ENCODE results near the gene BNIP3. TPM values are rescaled to one million over a fixed set of nuclear protein-coding genes. Genes with fewer than 3 reads are reported as not detected.
"Not testable (repeated sequence)": the region's sequence is repeated elsewhere in the genome, so short reads cannot be mapped to it uniquely, and the experiment has no call there.

The BNIP3 gene
- total RNA-seq, 1 donor from 2014 or later: 29.9 TPM

DNA sequence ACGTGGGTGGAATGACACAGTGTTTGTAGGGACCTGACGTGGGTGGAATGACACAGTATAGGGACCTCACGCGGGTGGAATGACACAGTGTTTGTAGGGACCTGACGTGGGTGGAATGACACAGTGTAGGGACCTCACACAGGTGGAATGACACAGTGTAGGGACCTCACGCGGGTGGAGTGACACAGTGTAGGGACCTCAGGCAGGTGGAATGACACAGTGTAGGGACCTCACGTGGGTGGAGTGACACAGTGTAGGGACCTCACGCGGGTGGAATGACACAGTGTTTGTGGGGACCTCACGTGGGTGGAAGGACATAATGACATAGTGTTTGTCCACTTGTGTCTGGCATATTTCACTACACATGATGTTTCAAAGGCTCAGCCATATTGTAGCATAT lies 61.6 kb downstream of the BNIP3 start:
- H3K4me1 Mint-ChIP-seq (ENCODE audit: unreplicated experiment): peaks cover 17% of the 10 kb centered on the region
- TF ChIP-seq, protein P1, sequence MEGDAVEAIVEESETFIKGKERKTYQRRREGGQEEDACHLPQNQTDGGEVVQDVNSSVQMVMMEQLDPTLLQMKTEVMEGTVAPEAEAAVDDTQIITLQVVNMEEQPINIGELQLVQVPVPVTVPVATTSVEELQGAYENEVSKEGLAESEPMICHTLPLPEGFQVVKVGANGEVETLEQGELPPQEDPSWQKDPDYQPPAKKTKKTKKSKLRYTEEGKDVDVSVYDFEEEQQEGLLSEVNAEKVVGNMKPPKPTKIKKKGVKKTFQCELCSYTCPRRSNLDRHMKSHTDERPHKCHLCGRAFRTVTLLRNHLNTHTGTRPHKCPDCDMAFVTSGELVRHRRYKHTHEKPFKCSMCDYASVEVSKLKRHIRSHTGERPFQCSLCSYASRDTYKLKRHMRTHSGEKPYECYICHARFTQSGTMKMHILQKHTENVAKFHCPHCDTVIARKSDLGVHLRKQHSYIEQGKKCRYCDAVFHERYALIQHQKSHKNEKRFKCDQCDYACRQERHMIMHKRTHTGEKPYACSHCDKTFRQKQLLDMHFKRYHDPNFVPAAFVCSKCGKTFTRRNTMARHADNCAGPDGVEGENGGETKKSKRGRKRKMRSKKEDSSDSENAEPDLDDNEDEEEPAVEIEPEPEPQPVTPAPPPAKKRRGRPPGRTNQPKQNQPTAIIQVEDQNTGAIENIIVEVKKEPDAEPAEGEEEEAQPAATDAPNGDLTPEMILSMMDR (IDR thresholded peaks at IDR 0.05; ENCODE audit: unreplicated experiment): no peak
- peak overlapping the region; percentile 12 for H3K27ac Mint-ChIP-seq (ENCODE audit: unreplicated experiment)
- peaks cover 18% of the 10 kb centered on the region for H3K36me3 Mint-ChIP-seq (ENCODE audit: low read depth, unreplicated experiment)
- H3K27me3 Mint-ChIP-seq (ENCODE audit: unreplicated experiment): peaks cover 7% of the 10 kb centered on the region
- H3K4me3 Mint-ChIP-seq (ENCODE audit: unreplicated experiment): no peak overlapping the region
- no peaks in the 10 kb centered on the region for H3K9me3 Mint-ChIP-seq (ENCODE audit: unreplicated experiment)
- DNase-seq (ENCODE audit: low spot score): no peak

DNA sequence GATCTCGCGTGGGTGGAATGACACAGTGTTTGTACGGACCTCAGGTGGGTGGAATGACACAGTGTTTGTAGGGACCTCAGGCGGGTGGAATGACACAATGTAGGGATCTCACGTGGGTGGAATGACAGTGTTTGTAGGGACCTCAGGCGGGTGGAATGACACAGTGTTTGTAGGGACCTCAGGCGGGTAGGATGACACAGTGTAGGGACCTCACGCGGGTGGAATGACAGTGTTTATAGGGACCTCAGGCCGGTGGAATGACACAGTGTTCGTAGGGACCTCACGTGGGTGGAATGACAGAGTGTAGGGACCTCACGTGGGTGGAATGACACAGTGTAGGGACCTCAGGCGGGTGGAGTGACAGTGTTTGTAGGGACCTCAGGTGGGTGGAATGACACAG lies 62.3 kb downstream of the BNIP3 start:
- not testable (repeated sequence) for H3K9me3 Mint-ChIP-seq (ENCODE audit: unreplicated experiment); DNase-seq (ENCODE audit: low spot score); H3K4me3 Mint-ChIP-seq (ENCODE audit: unreplicated experiment); H3K27ac Mint-ChIP-seq (ENCODE audit: unreplicated experiment); H3K27me3 Mint-ChIP-seq (ENCODE audit: unreplicated experiment)
- peaks cover 13% of the 10 kb centered on the region for H3K4me1 Mint-ChIP-seq (ENCODE audit: unreplicated experiment)
- H3K36me3 Mint-ChIP-seq (ENCODE audit: low read depth, unreplicated experiment): peaks cover 18% of the 10 kb centered on the region

Other genes starting within 250 kb of the BNIP3 start
- 36.9 TPM for gene PPP2R2D, start 80.9 kb downstream of the BNIP3 start, total RNA-seq (ENCODE audit: unreplicated experiment)
- 0.05 TPM for gene JAKMIP3, start 84.0 kb upstream of the BNIP3 start, total RNA-seq (ENCODE audit: unreplicated experiment)
- 15.0 TPM for gene DPYSL4, start 205.0 kb upstream of the BNIP3 start, total RNA-seq (ENCODE audit: unreplicated experiment)